CD4-positive, alpha-beta T cell (primary cell): Measurements from ENCODE around the gene TMEM52. TPM values are rescaled to one million over a fixed set of nuclear protein-coding genes. Genes with fewer than 3 reads are reported as not detected.

Experiments used
- ATAC-seq: fragments of 200-7000 bp; cut with Tn5 transposase; one replicate; pipeline ENCODE4 v1.10.0; 2022; ENCODE audit warnings: mild to moderate bottlenecking; ENCODE audit not compliant: poor library complexity
- CTCF ChIA-PET: fragments of 350-600 bp; sonication (Branson Sonifier 250); formaldehyde crosslinking; loops from one replicate; lab custom pipeline; 2021; ENCODE audit warnings: antibody characterized with exemption, inconsistent platforms; lab: Charles Lee
- POLR2A ChIA-PET: fragments of 350-600 bp; sonication (Branson Sonifier 250); formaldehyde crosslinking; loops from one replicate; lab custom pipeline; 2021; ENCODE audit warnings: antibody characterized with exemption, inconsistent platforms; lab: Charles Lee
- DNase-seq, 14 experiments: peaks; one replicate each; pipeline ENCODE4 v3.0.0-alpha.2; 2013 to 2020; ENCODE audit warnings: mixed read lengths in 2 of 14
- H3K27ac ChIP-seq, 2 donors: one replicate each; pipeline versions ENCODE4 v1.5.1 to v1.7.0; 2013; ENCODE audit warnings: low read length in 2 of 2, low read depth in 1 of 2, mild to moderate bottlenecking in 1 of 2
- H3K27me3 ChIP-seq, 2 experiments: 1 replicate in 1 of 2; 2 replicates in 1 of 2; pipeline versions ENCODE4 v1.6.1 to v1.7.0; 2013; ENCODE audit warnings: low read length in 2 of 2, control low read depth in 1 of 2, mild to moderate bottlenecking in 1 of 2, moderate library complexity in 1 of 2; ENCODE audit not compliant: insufficient read depth in 2 of 2, control insufficient read depth in 1 of 2
- H3K36me3 ChIP-seq: one replicate; pipeline ENCODE4 v1.6.1; 2013; ENCODE audit warnings: low read length, control low read depth; ENCODE audit not compliant: insufficient read depth
- H3K4me1 ChIP-seq: one replicate; pipeline ENCODE4 v1.6.1; 2013; ENCODE audit warnings: low read length, control low read depth; ENCODE audit not compliant: insufficient read depth
- H3K4me3 ChIP-seq: one replicate; pipeline ENCODE4 v1.5.1; 2013; ENCODE audit warnings: mild to moderate bottlenecking, low read length, moderate library complexity
- H3K9me3 ChIP-seq, 2 experiments: 1 replicate in 1 of 2; 2 replicates in 1 of 2; pipeline versions ENCODE4 v1.6.1 to v1.7.0; 2013; ENCODE audit warnings: low read length in 2 of 2, mild to moderate bottlenecking in 2 of 2, control low read depth in 1 of 2, moderate library complexity in 1 of 2; ENCODE audit not compliant: control insufficient read depth in 1 of 2, insufficient read depth in 1 of 2
- H3K27ac Mint-ChIP-seq: one replicate; pipeline ENCODE4 v1.8.0; 2020; ENCODE audit warnings: mixed read lengths
- H3K27me3 Mint-ChIP-seq: one replicate; pipeline ENCODE4 v1.8.0; 2021; ENCODE audit warnings: mixed read lengths
- H3K36me3 Mint-ChIP-seq: one replicate; pipeline ENCODE4 v1.8.0; 2021; ENCODE audit warnings: low read depth, mixed read lengths
- H3K4me1 Mint-ChIP-seq: one replicate; pipeline ENCODE4 v1.8.0; 2021; ENCODE audit warnings: low read depth, mixed read lengths
- H3K4me3 Mint-ChIP-seq: one replicate; pipeline ENCODE4 v1.8.0; 2020; ENCODE audit warnings: mild to moderate bottlenecking, mixed read lengths
- H3K9me3 Mint-ChIP-seq: one replicate; pipeline ENCODE4 v1.8.0; 2020; ENCODE audit warnings: mixed read lengths
- intact Hi-C, 2 experiments: fragments of 100-400 bp; cut with DNase I in 1 of 2; cut with micrococcal nuclease in 1 of 2; formaldehyde crosslinking; loops; one replicate each; pipeline versions ENCODE4 v1.15.1 to v1.9.0; 2023 to 2025; cut with DNase I, micrococcal nuclease
- total RNA-seq, 174 experiments: library from RNA in 2 of 174; stranded (reverse) in 2 of 174; gene quantifications; one replicate each; pipeline ENCODE4 v1.2.3 and lab custom pipeline; 2021 to 2026
- TF ChIP-seq, protein P1 (sequence below): fragments of 200-600 bp; IDR thresholded peaks from one replicate; pipeline ENCODE4 v1.8.0; 2022; ENCODE audit warnings: antibody characterized with exemption, mild to moderate bottlenecking

Gene TMEM52
- total RNA-seq, 2 experiments from 2014 or later: 0.49 to 1.9 TPM

DNA sequence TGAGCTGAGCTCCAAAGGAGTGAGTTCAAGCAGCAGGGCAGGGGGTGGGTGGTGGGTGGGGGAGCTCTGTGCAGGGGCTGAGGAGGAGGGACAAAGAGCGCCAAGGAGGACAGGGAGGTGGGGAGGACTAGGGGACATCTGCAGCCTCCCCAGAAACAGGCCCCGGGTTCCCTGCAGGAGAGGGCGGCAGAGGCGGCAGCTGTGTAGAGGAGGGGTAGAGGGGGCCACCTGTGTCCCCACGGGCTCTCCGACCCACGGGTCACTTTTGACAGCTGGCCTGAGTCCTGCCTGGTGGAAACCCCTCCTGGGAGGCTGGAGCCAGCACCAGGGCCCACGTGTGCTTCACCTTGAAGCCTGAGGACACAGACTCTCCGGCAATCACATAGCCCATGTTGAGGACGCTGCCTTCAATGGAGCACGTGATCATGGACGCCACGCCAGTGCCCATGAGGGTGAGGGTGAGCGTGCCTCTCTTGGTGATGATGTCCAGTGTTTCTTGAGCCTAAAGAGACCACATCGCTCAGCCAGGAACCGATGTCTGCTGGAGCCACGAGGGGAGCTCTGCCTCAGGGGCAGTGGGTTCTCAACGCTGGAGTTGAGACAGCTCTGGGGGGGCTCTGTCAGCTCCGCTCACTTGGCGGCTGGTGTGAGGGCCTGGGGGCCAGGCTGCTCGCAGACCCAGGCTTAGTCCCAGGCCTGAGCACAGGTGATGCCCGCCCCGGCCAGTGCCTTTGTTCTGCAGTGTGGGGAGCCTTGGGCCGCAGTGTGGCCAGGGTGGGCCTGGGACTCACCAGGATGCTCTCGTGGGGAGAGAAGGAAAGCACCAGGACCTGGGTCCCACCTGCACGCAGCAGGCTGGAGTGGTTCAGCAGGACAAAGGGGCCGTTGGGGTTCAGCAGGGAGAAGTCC lies 6.6 kb upstream of the TMEM52 start:
- ATAC-seq (no peak), DNase-seq (no peak)
- Mint-ChIP-seq H3K4me3 (no peak overlapping the region), H3K27ac (no peak overlapping the region), H3K36me3 (no peaks in the 10 kb centered on the region), H3K27me3 (no peaks in the 10 kb centered on the region), H3K4me1 (no peaks in the 10 kb centered on the region), H3K9me3 (no peaks in the 10 kb centered on the region)
- H3K27ac ChIP-seq: no peak overlapping the region
- no peaks in the 10 kb centered on the region for H3K9me3 ChIP-seq
- no peaks in the 10 kb centered on the region for H3K36me3 ChIP-seq
- TF ChIP-seq, protein P1, sequence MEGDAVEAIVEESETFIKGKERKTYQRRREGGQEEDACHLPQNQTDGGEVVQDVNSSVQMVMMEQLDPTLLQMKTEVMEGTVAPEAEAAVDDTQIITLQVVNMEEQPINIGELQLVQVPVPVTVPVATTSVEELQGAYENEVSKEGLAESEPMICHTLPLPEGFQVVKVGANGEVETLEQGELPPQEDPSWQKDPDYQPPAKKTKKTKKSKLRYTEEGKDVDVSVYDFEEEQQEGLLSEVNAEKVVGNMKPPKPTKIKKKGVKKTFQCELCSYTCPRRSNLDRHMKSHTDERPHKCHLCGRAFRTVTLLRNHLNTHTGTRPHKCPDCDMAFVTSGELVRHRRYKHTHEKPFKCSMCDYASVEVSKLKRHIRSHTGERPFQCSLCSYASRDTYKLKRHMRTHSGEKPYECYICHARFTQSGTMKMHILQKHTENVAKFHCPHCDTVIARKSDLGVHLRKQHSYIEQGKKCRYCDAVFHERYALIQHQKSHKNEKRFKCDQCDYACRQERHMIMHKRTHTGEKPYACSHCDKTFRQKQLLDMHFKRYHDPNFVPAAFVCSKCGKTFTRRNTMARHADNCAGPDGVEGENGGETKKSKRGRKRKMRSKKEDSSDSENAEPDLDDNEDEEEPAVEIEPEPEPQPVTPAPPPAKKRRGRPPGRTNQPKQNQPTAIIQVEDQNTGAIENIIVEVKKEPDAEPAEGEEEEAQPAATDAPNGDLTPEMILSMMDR: no peak
- H3K27me3 ChIP-seq: no peaks in the 10 kb centered on the region
- intact Hi-C loops: no loop called here
- H3K4me3 ChIP-seq: no peak overlapping the region
- ChIA-PET CTCF (no interaction called here), POLR2A (no interaction called here)
- H3K4me1 ChIP-seq: no peaks in the 10 kb centered on the region

DNA sequence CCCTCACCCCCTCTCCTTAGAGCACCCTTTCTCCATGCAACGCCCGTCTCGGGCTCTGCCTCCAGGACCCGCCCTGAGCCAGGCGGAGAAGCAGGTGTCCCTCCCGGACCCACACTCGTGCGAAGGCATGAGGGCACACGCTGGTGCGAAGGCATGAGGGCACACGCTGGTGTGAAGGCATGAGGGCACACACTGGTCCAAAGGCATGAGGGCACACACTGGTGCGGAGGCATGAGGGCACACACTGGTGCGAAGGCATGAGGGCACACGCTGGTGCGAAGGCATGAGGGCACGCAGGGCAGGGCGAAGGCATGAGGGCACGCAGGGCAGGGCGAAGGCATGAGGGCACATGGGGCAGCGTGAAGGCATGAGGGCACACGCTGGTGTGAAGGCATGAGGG lies 5.8 kb upstream of the TMEM52 start:
- H3K9me3 ChIP-seq: no peaks in the 10 kb centered on the region
- POLR2A ChIA-PET: no interaction called here
- H3K4me3 ChIP-seq: no peak overlapping the region
- intact Hi-C loops: no loop called here
- no peaks in the 10 kb centered on the region for H3K27me3 Mint-ChIP-seq
- TF ChIP-seq, protein P1: no peak
- H3K36me3 Mint-ChIP-seq: no peaks in the 10 kb centered on the region
- H3K27ac ChIP-seq: no peak overlapping the region
- H3K4me1 ChIP-seq: peaks cover 7% of the 10 kb centered on the region
- no peaks in the 10 kb centered on the region for H3K4me1 Mint-ChIP-seq
- no peak overlapping the region for H3K27ac Mint-ChIP-seq
- ATAC-seq (no peak), DNase-seq (no peak)
- CTCF ChIA-PET: no interaction called here
- H3K36me3 ChIP-seq: no peaks in the 10 kb centered on the region
- H3K27me3 ChIP-seq: no peaks in the 10 kb centered on the region
- no peak overlapping the region for H3K4me3 Mint-ChIP-seq
- H3K9me3 Mint-ChIP-seq: no peaks in the 10 kb centered on the region

DNA sequence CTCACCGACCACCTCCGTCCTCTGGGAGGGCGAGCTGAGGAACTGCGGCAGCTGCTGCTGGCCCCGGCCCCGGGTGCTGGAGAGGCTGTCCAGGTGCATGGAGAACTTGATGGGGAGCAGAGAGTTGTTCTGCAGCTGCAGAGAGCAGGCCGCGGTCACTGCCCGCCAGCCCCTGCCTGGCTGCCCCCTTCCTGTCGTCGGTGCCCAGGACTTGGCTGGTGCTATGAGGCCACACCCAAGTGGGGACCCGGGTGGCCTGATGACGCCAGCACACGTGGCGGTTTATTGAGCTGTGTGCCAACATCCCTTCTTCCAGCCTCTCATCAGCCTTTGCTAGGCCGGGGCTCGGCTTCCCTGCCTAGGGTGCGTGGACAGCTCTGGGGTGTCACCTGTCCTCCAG lies 5.3 kb upstream of the TMEM52 start:
- POLR2A ChIA-PET: no interaction called here
- Histone ChIP-seq H3K4me1 (peaks cover 12% of the 10 kb centered on the region), H3K4me3 (no peak overlapping the region), H3K27ac (no peak overlapping the region), H3K9me3 (no peaks in the 10 kb centered on the region), H3K27me3 (no peaks in the 10 kb centered on the region), H3K36me3 (no peaks in the 10 kb centered on the region)
- CTCF ChIA-PET: no interaction called here
- H3K4me1 Mint-ChIP-seq: peaks cover 3% of the 10 kb centered on the region
- intact Hi-C loops: no loop called here
- no peaks in the 10 kb centered on the region for H3K36me3 Mint-ChIP-seq
- ATAC-seq: no peak
- DNase-seq: peak in 1 of 14 experiments; percentile 33
- no peak overlapping the region for H3K4me3 Mint-ChIP-seq
- H3K27me3 Mint-ChIP-seq: no peaks in the 10 kb centered on the region
- TF ChIP-seq, protein P1: no peak
- H3K27ac Mint-ChIP-seq: no peak overlapping the region
- no peaks in the 10 kb centered on the region for H3K9me3 Mint-ChIP-seq
